22Rv1 (cell line): ENCODE results near the gene SLMAP.

Experiments
- H3K27ac ChIP-seq: fragments of 450-650 bp; 2 replicates; pipeline ENCODE4 v1.5.1; 2017
- CTCF ChIP-seq: fragments of 450-650 bp; IDR thresholded peaks from 2 replicates; pipeline ENCODE4 v1.5.1; 2017; ENCODE audit warnings: mild to moderate bottlenecking
- ZFX ChIP-seq: fragments of 450-650 bp; IDR thresholded peaks from 2 replicates; pipeline ENCODE4 v1.6.1; 2017; ENCODE audit warnings: antibody characterized with exemption, borderline replicate concordance

SLMAP gene

GRCh38 chr3:57971975-57972374, 215.9 kb downstream of the SLMAP start:
- TF ChIP-seq ZFX (no peak), CTCF (no peak)
- H3K27ac ChIP-seq, result peak overlapping the region; percentile 76

GRCh38 chr3:57972531-57973111, 216.5 kb downstream of the SLMAP start:
- no peak for TF ChIP-seq ZFX
- peak; percentile 22; the same call in 1 of the 2 replicates for TF ChIP-seq CTCF
- H3K27ac ChIP-seq, result peak overlapping the region; percentile 76

GRCh38 chr3:57973715-57974477, 217.8 kb downstream of the SLMAP start:
- no peak for TF ChIP-seq ZFX
- TF ChIP-seq CTCF, result no peak
- no peak overlapping the region for H3K27ac ChIP-seq

GRCh38 chr3:57974796-57975388, 218.8 kb downstream of the SLMAP start:
- H3K27ac ChIP-seq, result no peak overlapping the region
- TF ChIP-seq ZFX (no peak), CTCF (no peak)

DNA sequence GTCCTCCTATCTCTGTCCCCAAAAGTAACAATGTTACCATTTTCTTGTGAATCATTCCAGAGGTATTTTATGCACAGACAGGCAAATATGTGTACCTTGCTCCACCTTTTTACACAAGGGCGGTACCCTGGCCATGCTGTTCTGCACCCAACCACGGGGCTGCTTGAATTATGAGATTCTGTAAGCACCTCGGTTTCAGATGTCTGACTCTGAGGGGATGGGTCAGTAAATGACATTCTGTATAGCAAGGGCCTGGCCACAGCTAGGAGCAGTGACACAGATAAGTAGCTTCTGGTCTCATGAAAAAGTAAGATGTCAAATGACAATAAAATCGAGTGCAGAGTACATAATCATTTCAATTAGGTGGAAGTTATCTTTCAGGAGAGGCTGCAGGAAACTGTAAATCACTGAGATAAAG, 221.7 kb downstream of the SLMAP start:
- TF ChIP-seq ZFX (no peak), CTCF (no peak)
- H3K27ac ChIP-seq, result no peak overlapping the region

DNA sequence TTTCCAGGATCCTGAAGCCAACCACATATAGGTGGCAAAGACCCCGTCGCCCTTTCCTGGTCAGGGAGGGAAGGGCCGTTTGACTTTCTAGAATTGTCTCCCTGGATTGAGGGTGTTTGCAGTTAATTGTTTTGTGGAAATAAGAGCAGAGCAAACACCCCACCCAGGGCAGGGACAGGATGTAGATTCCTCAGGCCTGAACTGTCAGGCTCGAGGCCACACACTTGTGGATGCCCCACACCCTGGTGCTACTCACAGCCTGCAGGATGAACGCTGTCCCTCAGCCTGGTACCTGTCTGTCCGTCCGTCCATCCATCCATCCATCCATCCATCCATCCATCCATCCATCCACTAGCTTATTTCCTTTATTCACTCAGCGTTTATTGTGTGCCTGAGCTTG, 222.2 kb downstream of the SLMAP start:
- H3K27ac ChIP-seq, result no peak overlapping the region
- TF ChIP-seq ZFX (no peak), CTCF (no peak)
